GM21529 (cell line): Measurements from ENCODE around the gene NAV2.
"Not testable (repeated sequence)": the region's sequence is repeated elsewhere in the genome, so short reads cannot be mapped to it uniquely, and the experiment has no call there.

Experiments used
- ATAC-seq: cut with Tn5 transposase; IDR thresholded peaks from one replicate; pipeline ENCODE4 v1.9.1; 2021; ENCODE audit not compliant: unreplicated experiment

NAV2 gene

DNA sequence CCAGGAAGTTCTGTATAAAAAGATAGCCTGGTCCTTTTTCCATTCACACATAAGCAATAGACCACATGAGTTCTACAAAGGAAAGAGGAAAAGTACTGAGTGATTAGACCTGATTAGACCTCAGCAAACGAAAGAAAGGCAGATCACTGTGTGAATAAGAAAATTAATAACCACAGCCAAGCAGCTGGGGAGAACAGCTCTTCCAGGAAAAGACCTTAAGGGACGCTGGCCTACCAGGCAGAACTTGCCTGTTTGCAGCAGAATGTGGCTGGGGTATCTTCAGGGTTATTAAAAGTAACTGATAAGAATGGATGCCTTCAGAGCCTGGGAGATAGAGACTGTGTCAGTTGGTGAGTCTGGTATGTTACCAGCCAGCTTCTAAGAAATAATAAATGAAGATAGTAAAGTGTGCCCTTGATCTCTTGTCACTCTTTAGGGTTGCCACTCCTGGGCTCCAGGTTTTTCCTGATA lies 274.7 kb downstream of the NAV2 start:
- no peak for ATAC-seq

DNA sequence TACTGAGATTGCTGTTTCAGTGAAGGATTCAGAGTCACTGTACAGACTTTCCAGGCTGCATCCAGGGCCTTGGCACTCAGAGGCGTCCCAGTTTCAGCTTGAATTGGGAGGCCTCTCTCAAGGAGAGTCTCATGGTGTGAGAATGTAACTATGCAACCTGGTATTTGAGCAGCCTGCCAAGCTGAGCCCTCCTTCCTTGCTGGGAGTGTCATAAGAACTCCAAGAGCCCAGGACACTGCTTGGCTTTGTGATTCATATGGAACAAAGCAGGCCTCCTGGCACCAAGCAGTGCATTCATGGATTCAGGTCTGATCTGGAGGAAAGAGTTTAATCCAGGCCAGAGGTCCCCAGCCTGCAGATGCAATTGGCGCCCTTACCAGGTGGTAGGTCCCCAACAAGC lies 276.0 kb downstream of the NAV2 start:
- no peak for ATAC-seq

DNA sequence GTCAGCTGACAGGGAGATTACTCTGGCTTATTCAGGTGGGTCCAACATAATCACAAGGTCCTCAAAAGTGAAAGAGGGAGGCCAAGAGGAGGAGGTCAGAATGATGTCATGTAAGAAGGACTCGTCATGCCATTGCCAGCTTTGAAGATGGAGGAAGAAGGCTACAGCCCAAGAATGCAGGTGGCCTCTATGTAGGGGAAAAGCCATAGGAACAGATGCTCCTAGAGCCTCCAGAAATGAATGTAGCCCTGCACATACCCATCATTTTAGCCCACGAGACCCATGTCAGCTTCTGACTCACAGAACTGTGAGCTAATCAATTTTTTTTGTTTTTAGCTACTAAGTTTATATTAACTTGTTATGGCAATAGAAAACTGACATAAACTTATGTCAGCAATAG lies 276.6 kb downstream of the NAV2 start:
- no peak for ATAC-seq

DNA sequence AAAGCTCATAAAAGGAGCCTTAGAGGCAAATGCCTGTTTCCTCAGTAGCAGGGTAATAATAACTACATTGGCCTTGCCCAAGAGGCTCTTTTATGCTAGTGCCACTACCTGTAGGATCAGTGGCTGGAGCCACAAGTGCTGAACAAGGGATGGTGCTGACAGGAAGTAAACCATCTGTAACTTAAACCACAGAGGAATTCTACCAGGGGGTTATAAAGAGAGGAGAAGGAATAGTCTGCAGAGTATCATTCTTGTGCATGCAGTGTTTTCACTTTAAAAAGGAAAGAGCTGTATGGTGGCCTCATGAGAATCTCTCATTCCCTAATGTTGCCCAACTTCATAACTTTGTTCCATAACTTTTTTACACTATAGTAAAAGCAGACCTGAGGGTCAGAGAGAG lies 279.5 kb downstream of the NAV2 start:
- ATAC-seq, result no peak

DNA sequence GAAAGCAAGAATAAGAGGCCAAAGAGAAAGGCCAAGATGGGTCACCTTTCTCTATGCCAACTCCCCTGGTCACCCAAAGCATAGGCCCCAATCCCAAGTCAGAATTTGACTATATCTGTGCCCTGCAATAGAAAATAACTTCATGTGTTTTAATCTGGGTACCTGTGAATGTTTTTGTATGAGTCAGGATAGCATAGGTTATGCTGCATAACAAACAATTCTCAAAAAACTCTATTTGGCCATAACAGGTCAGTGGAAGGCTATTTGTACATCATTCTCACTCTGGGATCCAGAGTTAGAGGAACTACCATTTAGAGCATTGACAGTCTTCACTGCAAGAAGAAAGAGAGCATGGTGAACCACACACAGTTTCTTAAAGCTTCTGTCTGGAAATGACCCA lies 280.4 kb downstream of the NAV2 start:
- ATAC-seq, result no peak

DNA sequence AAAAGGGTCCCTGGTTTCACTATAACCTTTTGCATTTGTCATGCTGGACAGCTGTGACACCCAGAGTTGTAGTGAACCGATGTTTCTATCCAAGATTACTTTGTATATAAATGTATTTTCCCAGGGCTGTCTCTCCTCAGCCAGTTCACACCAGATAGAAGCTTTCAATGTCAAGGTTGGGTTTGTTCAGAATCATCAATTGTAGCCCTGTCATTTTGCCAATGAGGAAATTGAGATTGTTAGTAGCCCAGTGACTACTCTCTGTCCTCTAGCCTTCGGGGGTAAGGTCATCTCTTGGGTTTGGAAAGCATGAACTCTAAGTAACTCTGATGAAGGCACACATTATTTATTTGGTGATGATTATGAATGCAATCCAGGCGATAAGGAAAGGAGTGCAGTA lies 282.0 kb downstream of the NAV2 start:
- ATAC-seq, result no peak

DNA sequence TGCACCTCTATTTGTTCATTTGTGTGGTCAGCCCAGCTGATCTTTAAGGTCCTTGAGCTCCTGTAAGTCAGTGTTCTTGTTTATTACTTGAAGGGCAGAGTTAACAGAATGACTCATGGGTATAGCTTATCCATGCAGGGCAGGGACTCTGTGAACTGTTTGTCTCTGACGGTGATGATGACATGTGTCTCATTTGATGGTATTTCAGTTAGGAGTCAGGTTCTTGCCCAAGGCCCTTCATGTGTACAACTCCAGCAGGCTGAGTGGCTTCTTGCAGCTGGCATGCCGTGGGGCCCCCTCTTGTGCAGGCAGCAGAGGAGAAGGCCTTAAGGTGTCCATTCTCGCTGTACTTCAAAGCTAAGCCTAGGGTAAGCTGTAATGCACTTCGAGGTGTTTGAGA lies 282.5 kb downstream of the NAV2 start:
- no peak for ATAC-seq

DNA sequence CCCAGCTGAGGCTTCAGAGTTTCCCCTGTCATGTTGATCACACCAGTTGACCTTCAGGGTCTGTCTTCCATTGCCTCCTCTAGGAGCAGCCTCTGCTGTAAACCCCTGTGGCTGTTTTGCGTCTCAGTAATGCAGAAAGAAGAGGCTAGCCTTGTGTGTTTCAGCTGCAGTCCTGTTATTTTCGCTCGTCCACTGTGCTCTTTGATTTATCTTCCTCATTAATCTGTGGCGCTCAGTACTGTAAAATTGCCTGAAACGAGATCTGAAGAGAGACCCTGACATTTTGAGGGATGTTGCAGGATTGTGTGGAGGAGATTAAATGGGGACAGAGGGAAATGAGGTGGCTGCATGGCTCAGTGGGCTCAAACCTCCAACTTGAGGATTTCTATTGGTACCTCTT lies 283.9 kb downstream of the NAV2 start:
- no peak for ATAC-seq

DNA sequence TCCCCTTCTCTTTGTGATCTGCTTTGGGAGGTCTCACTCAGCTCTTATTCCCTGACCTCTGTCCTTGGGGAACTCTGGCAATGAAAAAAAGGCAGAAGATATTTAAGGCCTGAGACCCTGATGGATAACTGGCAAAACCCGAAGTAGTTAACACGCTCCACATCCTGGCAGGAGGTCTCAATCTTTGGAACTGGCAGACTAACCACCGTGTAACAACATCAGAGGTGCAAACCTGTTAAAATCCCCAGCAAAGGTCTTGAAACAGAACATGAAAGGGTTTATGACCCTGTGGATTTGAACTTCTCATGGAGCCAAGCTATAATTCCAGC lies 287.3 kb downstream of the NAV2 start:
- ATAC-seq, result no peak

DNA sequence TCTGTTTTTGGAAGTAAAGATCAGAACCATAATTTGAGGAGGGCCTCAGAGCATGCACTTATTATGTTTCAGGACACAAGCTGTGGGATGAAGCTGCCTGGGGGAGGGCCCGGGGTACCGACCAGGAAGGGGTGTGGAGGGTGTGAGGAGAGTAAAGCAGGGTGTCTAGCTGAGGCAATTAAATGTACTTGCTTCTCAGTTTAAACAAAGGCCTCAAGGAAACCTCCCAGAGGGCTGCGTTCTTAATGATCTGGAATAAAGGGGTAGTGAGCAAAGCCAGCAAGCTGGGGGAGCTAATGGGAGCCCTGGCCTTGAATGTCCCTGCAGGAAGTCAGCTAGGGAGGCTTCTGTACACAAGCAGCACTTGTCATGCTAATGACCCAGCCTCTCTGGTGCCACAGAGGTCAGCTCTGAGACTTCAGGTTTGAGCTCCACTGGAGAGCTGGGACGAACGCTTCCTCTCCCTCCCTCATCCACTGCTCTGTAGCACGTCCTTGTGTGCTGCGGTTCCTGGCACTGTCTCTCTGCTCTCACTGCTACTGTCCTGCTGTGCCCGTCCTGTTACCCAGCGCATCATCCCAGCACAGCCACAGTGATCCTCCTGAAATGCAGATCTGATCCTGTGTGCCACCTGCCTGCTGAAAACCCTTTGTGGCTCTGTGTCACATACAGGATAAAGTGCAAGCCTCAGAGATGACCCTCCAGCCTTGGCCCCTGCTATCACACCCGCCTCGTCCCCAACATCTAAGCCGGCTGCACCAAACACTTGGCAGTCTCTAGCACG lies 287.9 kb downstream of the NAV2 start:
- ATAC-seq, result no peak

DNA sequence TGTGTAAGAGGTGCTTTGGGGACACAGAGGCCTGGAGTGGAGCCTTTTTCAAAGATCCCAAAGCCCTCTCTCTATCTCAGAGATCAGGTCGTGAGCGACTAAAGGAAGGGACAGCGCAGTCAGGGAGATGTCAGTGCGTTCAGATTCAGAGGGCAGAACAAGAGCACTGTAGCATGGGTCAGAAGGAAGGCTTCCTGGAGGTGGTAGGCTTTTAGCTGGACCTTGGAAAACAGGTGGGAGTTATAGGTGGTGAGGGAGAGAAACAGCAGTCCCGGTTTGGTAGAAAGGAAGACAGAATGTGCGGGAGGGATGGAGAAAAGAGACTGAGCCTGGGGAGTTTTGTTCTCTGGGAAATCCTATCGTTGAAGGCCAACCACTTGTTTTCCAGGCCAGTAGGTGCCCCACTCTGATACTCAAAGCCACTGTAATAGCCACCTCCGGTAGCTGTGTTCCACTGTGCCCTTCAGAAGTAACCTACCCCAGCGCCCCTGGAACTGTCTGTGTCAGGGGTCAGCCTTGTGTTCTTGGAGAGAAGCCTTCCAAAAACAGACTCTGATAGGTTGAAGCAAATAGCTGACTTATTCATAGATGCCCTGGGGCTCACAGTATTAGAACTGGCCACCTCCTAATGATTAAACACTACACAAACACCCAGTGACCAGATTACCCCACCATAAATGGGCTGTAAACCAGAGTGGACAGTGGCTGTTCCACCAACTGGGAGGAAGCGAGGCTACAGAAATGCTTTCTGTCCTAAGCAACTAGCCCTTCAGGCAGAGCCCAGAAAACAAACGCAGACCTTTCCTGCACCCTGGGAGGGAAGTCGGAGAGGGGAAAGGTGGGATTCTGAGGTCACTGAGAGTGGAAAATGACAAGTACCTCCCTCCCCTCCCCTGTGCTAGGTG lies 289.9 kb downstream of the NAV2 start:
- ATAC-seq, result no peak

DNA sequence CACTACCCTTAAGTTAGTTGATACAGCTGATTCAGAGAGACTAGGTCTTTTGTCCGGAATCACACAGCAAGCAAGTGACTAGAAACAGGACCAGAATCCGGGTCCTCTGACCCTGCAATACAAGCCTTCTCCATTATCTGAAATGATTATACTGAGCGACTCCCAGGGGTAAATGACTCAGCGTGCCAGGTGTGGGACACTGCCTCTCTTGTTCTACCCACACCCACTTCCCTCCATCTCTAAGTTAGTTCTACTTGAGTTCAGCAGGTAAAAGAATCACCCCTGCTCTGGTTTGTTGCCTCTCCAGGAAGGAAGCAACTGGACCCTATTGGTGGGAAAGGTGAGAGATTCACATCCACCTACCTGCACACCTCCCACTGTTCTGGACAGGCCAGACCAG lies 290.7 kb downstream of the NAV2 start:
- ATAC-seq, result no peak

DNA sequence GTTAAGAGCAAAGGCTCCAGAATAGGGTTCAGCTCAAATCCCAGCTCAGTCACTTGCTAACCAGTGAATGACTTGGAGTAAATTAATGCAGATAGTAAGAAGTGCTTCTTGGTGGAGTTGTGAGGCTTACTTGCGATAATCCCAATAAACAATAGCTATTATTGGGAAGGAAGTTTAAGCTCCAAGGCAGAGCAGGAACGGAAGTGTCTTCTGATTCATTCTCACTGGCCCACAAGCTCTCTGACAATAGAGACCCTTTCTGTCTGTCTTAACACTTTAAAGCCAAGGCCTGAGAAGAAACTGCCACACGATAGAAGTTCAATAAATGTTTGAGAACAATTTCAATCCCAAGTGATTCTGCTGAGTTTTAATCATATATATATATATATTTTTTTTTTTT lies 292.2 kb downstream of the NAV2 start:
- ATAC-seq, result no peak

DNA sequence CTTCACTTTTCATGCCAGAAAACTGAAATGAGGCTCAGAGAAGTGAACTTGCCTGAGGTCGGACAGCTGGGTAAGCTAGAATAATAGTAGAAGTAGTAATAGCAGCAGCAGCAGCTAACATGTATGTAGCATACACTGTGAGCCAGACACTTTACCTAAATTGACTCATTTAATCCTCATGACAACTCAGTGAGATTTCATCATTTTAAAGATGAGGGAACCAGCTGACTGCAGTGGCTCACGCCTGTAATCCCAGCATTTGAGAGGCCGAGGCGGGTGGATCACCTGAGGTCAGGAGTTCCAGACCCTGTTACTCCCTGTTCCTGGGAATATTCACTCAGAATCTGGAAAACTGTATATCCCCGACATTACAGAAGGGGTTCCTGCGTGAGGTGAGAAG lies 293.1 kb downstream of the NAV2 start:
- no peak for ATAC-seq

DNA sequence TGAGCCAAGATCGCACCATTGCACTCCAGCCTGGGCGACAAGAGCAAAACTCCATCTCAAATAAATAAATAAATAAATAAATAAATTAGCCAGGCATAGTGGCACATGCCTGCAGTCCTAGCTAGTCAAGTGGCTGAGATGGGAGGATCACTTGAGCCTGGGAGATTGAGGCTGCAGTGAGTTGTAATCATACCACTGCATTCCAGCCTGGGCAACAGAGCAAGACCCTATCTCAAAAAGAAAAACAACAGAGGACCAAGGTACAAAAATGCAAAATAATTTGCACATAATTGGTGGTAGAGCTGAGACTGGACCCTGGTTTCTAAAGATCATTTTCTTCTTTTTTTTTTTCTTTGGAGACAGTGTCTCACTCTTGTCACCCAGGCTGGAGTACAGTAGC lies 294.0 kb downstream of the NAV2 start:
- ATAC-seq, result not testable (repeated sequence)

DNA sequence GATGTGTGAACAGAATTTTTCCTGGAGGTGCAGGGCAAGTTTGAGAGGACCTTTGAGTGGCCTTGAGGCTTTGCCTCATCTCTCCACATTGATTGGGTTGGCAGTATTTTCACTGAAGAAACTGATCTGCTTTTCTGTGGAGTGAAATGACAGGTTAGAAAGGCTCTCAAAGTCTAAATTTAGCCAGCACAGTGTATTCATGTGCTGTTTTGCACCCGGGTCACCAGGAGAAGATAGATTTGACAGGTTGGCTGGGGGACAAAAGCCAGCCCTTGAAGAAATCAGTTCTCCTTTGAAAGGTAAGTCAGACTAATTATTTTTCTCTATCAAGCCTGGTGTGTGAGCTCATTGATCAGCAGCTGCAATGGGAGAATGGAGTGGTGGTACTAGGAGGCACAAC lies 294.7 kb downstream of the NAV2 start:
- ATAC-seq, result no peak

DNA sequence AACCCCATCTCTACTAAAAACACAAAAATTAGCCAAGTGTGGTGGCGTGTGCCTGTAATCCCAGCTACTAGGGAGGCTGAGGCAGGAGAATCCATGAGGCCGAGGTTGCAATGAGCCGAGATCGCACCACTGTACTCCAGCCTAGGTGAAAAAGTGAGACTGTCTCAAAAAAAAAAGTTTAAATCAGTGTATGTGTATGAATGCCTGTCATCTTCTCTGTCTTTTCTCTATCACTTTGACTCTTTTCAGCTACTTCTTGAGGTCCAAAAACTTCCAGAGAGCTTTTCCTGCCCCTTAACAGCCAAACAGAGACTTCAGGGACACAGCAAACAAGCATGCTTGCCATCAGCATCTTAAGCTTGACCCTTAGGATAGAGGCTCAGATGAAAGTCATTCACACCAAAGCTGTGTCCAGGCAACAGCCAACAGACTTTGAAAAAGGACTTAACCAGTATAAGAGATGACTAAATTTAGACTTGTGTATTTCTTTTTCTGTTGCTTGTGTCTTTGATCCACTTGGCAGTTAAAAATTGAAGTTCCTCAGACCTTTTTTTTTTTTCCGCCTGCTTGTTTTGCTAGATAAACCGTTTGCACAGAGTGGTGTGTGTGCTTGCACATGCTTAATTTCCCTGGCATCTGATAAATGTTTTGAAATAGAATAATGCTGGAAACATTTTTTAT lies 295.7 kb downstream of the NAV2 start:
- no peak for ATAC-seq

DNA sequence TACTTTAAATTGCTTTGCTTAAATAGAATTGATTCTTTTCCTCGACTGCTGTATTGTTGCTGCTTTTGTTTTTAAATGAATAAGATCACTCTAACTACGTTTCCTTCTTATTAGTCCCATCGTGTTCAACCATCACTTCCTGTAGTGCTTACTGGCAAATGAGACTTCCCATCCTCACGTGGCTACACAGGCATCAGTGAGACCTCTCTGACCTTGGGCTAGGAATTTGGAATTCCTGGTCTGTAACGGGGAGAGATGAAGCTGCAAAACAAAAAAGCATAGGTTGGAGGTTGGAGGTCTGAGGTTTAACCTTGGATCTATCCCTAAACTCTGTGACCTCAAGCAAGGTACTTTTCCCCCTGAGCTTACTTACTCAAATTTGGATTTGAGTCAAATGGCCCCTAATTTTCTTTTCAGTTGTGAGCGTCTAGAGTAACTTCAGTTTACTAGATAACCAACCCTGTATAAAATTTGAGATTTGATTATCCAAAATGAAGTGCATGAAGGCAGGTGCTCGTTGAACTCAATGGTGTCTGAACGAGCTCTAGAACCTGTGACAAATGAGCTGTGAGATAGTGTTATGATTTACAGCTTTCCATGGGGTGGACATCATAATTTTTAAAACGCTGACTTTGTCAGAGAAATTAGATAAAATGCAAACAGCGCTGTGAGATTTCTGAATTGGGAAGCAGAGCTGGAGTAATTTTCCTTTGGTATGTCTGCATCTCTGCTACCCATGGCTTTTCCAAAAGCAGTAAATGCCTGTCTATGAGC lies 296.4 kb downstream of the NAV2 start:
- no peak for ATAC-seq

DNA sequence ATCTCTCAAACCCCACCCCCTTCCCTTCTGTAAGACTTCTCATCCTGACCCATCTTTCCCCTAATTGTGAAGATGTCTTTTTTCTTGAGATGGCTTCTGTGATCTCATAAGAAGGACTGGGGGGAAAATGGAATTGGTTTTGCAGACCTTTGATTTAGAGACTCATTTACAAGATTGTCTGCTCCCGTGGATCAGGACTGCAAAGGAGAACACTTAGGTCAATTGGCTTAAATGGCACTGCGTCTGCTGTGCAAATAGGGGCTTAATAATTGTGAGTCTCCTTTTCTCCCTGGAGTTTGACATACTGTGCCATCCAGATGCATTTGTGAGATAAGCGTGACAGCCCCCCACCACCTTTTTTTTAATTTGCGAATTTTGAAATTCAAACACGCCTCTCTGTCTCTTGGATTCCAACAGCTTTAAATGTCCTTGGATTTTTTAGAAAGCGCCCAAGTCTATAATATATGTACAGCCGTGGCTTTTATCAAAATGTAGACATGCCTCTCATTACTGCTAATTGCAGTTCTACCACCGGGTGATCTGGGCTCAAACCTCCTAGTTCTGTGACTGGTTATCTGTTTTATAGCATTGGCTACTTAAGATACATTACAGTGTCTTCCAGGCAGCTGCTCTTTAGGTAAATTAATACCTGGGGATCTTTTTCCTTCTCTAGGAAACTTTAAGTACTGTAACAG lies 297.7 kb downstream of the NAV2 start:
- ATAC-seq, result no peak

DNA sequence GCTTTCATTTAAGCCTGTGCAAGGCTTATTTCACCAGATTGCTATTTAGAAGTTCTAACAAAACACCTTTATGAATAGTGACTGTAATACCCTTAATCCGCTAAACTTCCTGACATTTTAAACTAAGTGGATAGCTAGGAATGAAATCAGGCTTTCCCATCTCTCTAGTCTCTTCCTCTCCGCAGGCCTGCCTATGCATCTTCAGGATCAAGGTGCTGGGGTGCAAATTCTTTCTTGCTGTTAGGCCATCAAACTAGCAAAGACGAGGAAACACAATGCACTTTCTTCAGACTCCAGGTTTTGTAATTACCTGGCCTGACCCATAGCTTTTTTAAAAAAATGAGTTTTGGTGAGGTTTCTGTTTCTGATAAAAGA lies 298.2 kb downstream of the NAV2 start:
- ATAC-seq, result no peak
